ENCODE results near the gene CGNL1. TPM values are rescaled to one million over a fixed set of nuclear protein-coding genes. Genes with fewer than 3 reads are reported as not detected.

CGNL1 gene
- total RNA-seq, 1 experiment from 2014 or later = 34.6 TPM

DNA sequence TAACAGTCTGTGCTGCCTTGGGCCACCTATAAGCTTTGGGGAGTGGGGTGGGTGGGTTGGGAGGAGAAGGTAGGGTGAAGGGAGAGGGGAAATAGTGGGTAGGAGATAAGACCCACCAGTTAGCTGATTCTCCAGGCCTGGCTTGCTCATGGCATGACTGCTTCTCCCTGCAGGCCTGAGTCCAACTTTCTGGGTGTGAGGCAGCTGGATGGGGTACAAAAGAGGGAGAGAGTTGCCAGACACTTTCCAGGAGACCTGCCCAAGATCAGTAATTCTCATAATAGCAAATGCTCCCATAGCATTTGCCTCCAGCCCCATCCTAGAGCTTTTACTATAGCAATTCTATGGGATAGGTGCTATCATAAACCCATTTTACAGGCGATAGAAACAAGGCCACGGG is 7.7 kb downstream of the CGNL1 start:
- H3K79me1 ChIP-seq (ENCODE audit: insufficient read depth, low read depth, low read length, poor library complexity, severe bottlenecking) = no peaks in the 10 kb centered on the region
- Mint-ChIP-seq H3K36me3 (ENCODE audit: insufficient read depth in 1 of 3, low read depth in 3 of 3) (no peaks in the 10 kb centered on the region), H3K27ac (no peak overlapping the region), H3K27me3 (ENCODE audit: low read depth) (no peaks in the 10 kb centered on the region), H3K4me1 (peaks cover 77 to 84% of the 10 kb centered on the region in 2 experiments), H3K4me3 (no peak overlapping the region), H3K9me3 (no peaks in the 10 kb centered on the region)
- no peak overlapping the region for H3K14ac ChIP-seq (ENCODE audit: insufficient read depth, low read length)
- H2BK120ac ChIP-seq (ENCODE audit: low read depth, low read length, poor library complexity, severe bottlenecking) = no peak overlapping the region
- no peak overlapping the region for H2BK15ac ChIP-seq (ENCODE audit: low read depth, low read length)
- no peak overlapping the region for H4K5ac ChIP-seq (ENCODE audit: insufficient read length, low read depth, low read length)
- H2AK5ac ChIP-seq (ENCODE audit: insufficient read length, low read length) = no peak overlapping the region
- no peak overlapping the region for H3K56ac ChIP-seq (ENCODE audit: insufficient read length, low read depth, low read length)
- DNase-seq = no peak
- H3K27me3 ChIP-seq (ENCODE audit: insufficient read depth, low read length) = no peaks in the 10 kb centered on the region
- no peak overlapping the region for H2BK20ac ChIP-seq (ENCODE audit: low read depth, low read length, poor library complexity, severe bottlenecking)
- WGBS (ENCODE audit: extremely low coverage, insufficient read length, low lambda C conversion rate) = no CpG with 5 or more reads among the region's 2 CpGs
- peaks cover 24% of the 10 kb centered on the region; the same call in 1 of the 2 replicates for H3K4me1 ChIP-seq (ENCODE audit: insufficient read depth, low read length)
- H3K4ac ChIP-seq (ENCODE audit: low read depth, low read length) = no peak overlapping the region
- H3K9ac ChIP-seq (ENCODE audit: extremely low read depth, insufficient read length, low read length) = no peak overlapping the region
- peaks cover 15% of the 10 kb centered on the region for H3K23me2 ChIP-seq (ENCODE audit: insufficient read length, low read depth, low read length, poor library complexity, severe bottlenecking)
- no peaks in the 10 kb centered on the region for H4K20me1 ChIP-seq (ENCODE audit: control insufficient read depth, insufficient read depth, insufficient read length)
- TF ChIP-seq, protein P1, sequence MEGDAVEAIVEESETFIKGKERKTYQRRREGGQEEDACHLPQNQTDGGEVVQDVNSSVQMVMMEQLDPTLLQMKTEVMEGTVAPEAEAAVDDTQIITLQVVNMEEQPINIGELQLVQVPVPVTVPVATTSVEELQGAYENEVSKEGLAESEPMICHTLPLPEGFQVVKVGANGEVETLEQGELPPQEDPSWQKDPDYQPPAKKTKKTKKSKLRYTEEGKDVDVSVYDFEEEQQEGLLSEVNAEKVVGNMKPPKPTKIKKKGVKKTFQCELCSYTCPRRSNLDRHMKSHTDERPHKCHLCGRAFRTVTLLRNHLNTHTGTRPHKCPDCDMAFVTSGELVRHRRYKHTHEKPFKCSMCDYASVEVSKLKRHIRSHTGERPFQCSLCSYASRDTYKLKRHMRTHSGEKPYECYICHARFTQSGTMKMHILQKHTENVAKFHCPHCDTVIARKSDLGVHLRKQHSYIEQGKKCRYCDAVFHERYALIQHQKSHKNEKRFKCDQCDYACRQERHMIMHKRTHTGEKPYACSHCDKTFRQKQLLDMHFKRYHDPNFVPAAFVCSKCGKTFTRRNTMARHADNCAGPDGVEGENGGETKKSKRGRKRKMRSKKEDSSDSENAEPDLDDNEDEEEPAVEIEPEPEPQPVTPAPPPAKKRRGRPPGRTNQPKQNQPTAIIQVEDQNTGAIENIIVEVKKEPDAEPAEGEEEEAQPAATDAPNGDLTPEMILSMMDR (conservative IDR thresholded peaks at IDR 0.05) = no peak
- H4K8ac ChIP-seq (replicated peaks; ENCODE audit: insufficient read length, low read depth, low read length) = no peak overlapping the region
- H3K79me2 ChIP-seq (ENCODE audit: insufficient read depth, low read length) = peaks cover 2% of the 10 kb centered on the region; the same call in 1 of the 2 replicates
- H3T11ph ChIP-seq (ENCODE audit: low read length) = no peak overlapping the region
- H2BK12ac ChIP-seq (ENCODE audit: insufficient read length, low read depth, low read length) = no peak overlapping the region
- no peaks in the 10 kb centered on the region for H3K9me3 ChIP-seq (ENCODE audit: control insufficient read depth, low read depth, low read length)
- no peak overlapping the region for H2AFZ ChIP-seq (ENCODE audit: low read length)
- H3K4me2 ChIP-seq (ENCODE audit: insufficient read depth, insufficient read length, low read length) = no peak overlapping the region
- H4K91ac ChIP-seq (ENCODE audit: insufficient read length, low read depth, low read length) = no peak overlapping the region
- H3K23ac ChIP-seq (ENCODE audit: insufficient read length, low read depth, low read length) = no peak overlapping the region
- no peak overlapping the region for H3K27ac ChIP-seq (ENCODE audit: insufficient read length, low read depth, low read length)
- no peak overlapping the region for H2BK5ac ChIP-seq (ENCODE audit: insufficient read length, low read length)
- no peak overlapping the region for H3K18ac ChIP-seq (ENCODE audit: insufficient read length, low read depth, low read length)
